ENCODE data around the gene TELO2.

TELO2 gene

GRCh38 chr16:1498899-1499676 is 5.9 kb downstream of the TELO2 start (continued):
- TF ChIP-seq PATZ1 (CRISPR knock-in tag; IDR thresholded peaks at IDR 0.05; ENCODE audit: borderline replicate concordance) = no peak

GRCh38 chr16:1499756-1500464 is 6.8 kb downstream of the TELO2 start:
- TF ChIP-seq ARNTL (CRISPR knock-in tag; IDR thresholded peaks at IDR 0.05; ENCODE audit: borderline replicate concordance, low read depth) = no peak
- no peak for TF ChIP-seq ZFP30 (CRISPR knock-in tag; IDR thresholded peaks at IDR 0.05)
- TF ChIP-seq ISL1 (CRISPR knock-in tag; IDR thresholded peaks at IDR 0.05) = no peak
- TF ChIP-seq PATZ1 (CRISPR knock-in tag; IDR thresholded peaks at IDR 0.05; ENCODE audit: borderline replicate concordance) = no peak
- no peak for TF ChIP-seq CREB5 (CRISPR knock-in tag; IDR thresholded peaks at IDR 0.05; ENCODE audit: low read depth)
- TF ChIP-seq CSRNP3 (CRISPR knock-in tag; IDR thresholded peaks at IDR 0.05) = no peak
- no peak for TF ChIP-seq RARB (CRISPR knock-in tag; IDR thresholded peaks at IDR 0.05)
- no peak for ATAC-seq

GRCh38 chr16:1500465-1501150 is 7.4 kb downstream of the TELO2 start:
- TF ChIP-seq ISL1 (CRISPR knock-in tag; IDR thresholded peaks at IDR 0.05) (no peak), ARNTL (CRISPR knock-in tag; IDR thresholded peaks at IDR 0.05; ENCODE audit: borderline replicate concordance, low read depth) (no peak), OSR1 (CRISPR knock-in tag; IDR thresholded peaks at IDR 0.05) (no peak), CSDC2 (CRISPR knock-in tag; IDR thresholded peaks at IDR 0.05) (no peak), ZNF70 (CRISPR knock-in tag; IDR thresholded peaks at IDR 0.05) (no peak), ZFP3 (CRISPR knock-in tag; IDR thresholded peaks at IDR 0.05) (no peak), ZNF565 (CRISPR knock-in tag; conservative IDR thresholded peaks at IDR 0.05; ENCODE audit: low read depth) (no peak), PATZ1 (CRISPR knock-in tag; IDR thresholded peaks at IDR 0.05; ENCODE audit: borderline replicate concordance) (no peak), ZC3H10 (CRISPR knock-in tag; IDR thresholded peaks at IDR 0.05) (no peak), CSRNP3 (CRISPR knock-in tag; IDR thresholded peaks at IDR 0.05) (no peak), ESRRG (CRISPR knock-in tag; IDR thresholded peaks at IDR 0.05) (no peak), RARB (CRISPR knock-in tag; IDR thresholded peaks at IDR 0.05) (no peak), ZNF8 (CRISPR knock-in tag; IDR thresholded peaks at IDR 0.05) (no peak), TCF4 (CRISPR knock-in tag; IDR thresholded peaks at IDR 0.05; ENCODE audit: borderline replicate concordance) (no peak), BACH2 (CRISPR knock-in tag; IDR thresholded peaks at IDR 0.05; ENCODE audit: borderline replicate concordance) (no peak)
- ATAC-seq = no peak
